ENCODE measurements around the gene ELF5.

The ELF5 gene

GRCh38 chr11:34522188-34522587 is 8.6 kb upstream of the ELF5 start:
- no peak for DNase-seq (ENCODE audit: low read depth)

DNA sequence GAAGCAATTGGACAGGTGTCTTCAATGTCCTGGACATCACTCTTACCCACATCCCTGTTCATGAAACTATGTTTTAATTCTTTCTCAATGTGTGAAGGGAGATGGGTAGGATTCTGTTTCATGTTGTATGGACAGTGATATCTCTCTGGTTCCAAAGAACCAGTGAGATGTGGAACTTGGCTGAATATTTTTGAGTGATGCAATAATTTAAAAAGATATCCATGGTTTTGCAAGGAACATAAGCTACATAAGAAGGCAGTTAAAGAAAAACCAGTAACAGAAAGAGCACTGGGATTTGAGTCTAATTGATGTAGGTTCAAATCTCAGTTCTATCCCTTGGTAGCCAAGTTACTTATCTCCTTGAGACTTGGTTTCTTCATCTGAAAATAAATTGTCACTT is 7.7 kb upstream of the ELF5 start:
- DNase-seq (ENCODE audit: low read depth) = no peak

DNA sequence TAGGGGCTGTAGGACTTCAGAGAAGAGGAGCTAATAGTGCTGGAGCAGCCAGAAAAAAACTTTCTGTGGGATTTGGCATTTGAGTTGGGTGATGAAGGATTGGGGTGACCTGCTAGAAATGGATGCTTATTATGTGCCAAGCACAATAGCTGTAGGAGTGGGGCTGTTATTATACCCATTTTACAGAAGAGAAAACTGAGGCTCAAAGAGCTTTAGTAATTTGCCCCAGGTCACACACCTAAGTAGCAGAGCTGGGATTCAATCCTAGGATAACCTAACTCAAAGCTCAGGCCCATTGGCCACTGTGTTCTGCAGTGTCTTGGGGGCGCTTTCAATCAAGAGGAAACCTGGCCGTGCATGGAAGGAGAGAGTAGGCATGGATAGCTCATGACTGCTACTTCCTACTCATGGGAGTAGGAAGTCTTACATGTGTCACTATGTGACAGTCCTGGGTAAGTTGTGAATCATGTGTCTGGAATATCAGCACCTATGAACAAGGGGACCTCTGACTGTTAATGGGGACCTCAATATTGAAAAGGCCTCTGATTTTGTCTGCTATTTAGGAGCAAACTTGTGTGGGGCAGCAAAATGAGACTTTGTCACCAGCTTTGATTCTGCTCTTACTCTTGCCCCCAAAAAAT is 6.1 kb upstream of the ELF5 start:
- DNase-seq (ENCODE audit: low read depth) = no peak

DNA sequence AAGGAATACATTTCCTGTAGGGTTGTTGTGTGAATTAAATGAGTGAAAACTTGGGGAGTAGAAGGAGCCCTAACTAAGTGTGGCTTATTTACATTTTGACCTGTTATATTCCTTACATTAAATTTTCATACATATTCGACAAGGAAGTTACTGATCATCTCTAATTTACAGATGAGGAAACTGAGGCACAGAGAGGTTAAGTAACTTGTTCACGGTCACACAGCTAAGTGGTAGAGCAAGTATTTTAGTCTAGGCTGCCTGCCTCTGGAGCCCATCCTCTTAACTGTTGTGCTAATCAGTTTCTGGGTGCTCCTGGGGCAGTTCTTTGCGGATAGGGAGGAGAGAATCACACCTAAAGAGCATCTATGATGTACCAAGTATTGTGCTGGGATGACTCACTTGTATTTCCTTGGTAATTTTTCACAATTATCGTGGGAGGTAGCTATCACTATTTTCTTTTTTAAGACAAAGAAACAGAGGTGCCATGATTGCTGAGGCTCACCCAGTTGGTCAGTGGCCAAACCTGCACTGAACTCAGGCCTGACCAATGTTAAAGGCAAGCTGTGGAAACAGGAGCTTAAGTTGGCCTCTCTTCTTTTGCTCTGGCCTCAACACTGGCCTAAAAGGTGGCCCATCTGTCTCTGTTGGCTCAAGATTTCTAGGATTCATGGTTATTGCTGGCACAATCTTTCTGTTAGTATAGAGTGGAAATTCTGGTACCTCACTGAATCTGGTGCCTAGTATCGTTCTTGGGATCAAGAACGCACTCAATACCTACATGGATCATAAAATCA is 2.9 kb upstream of the ELF5 start:
- DNase-seq (ENCODE audit: low read depth) = no peak

- no peak for DNase-seq (ENCODE audit: low read depth)
Measured at GRCh38 chr11:34514597-34514996, 1.0 kb upstream of the ELF5 start.

DNA sequence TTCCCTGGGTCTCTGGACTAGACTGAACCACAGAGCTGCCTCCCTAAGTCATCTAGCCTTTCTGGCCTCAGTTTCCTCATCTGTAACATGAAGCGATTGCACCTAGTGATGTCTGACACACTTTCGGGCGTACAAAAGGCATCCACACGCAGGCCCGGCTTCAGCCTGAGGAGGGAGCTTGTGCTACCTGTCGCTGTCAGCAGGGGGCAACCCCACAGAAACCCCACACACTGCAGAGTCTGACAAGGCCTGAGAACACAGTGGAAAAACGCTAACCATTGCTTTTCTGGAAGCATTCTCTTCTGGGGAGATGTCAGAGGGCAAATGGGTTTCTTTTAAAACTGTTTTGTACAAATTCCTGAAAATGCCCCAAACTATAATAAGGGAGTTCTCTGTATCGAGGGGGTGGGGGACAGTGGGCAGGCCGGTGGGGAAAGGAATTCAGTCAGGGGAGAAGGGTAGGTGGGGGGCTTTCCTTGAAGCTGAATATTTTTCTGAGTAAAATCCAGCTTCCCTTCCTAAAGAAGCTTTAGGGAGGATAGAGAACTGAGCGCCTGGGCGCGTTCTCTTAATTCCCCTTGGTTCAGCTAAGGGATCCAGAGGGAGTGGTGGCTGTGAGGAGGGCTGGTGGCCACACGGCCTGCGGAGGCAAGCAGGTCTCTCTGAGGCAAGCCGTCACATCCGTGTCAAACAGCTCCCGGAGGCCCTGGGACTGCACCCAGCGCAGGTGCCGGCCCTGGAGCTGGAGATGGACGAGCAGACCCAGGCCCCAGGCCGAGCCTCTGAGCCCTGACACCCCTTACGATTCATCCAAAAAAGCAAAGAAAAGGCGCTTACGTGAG is 533 bp downstream of the ELF5 start:
- no peak for DNase-seq (ENCODE audit: low read depth)

- no peak for DNase-seq (ENCODE audit: low read depth)
Measured at GRCh38 chr11:34510673-34511072, 2.9 kb downstream of the ELF5 start.

DNA sequence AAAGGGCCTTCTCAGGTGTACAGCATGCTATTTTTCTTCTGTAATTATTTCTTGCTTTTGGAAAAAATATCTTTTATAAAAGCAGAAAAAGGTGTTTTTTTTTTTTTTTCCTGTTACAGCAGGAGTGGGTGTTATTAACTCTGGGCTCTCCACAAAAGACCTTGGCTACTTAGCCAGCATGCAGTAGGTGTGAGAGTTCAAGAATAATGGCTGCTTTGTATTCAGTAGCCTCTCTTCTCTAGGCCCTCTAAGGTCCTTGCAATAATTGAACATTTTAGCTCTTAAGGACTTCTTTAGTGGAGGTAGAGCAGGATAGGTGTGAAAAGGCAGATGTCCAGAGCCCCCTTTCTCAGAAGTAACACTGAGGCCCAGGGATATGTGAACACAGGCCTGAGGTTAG is 3.4 kb downstream of the ELF5 start:
- no peak for DNase-seq (ENCODE audit: low read depth)

- DNase-seq (ENCODE audit: low read depth) = no peak
Measured at GRCh38 chr11:34509336-34509876, 4.2 kb downstream of the ELF5 start.

DNA sequence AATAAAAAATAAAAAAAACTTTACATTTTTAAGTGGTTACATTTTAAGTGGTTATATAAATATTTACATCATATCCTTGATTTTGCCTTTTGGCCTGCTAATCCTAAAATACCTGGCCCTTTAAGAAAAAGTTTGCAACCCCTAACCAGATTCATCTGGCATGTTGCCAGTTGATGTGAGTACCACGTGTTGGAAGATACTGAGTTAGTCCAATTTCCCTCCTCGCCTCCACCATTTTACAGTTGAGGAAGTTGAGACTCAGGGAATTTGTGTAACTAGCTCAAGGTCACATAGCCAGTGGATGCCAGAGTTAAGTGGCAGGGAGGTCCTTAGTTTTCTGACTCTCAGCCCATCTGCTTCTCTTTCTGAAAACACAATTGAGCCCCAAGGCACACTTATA is 5.1 kb downstream of the ELF5 start:
- no peak for DNase-seq (ENCODE audit: low read depth)

DNA sequence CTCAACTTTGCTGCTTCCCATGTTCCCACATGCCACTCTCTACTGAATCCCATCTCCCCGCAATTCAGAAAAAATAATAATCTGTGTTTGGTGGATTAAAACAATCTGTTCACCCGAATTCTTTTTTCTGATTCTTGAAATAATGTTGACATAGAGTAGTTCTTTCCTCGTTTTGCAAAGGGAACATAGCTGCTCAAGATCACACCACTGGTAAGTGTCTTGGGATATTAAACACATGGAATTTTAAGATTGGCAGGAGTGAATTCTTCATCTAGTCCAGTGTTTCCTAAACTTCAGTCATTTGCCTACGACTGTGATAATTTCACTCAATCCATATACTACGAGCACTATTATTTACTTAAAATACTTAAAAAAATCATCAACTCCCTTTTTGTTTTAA is 6.0 kb downstream of the ELF5 start:
- no peak for DNase-seq (ENCODE audit: low read depth)

DNA sequence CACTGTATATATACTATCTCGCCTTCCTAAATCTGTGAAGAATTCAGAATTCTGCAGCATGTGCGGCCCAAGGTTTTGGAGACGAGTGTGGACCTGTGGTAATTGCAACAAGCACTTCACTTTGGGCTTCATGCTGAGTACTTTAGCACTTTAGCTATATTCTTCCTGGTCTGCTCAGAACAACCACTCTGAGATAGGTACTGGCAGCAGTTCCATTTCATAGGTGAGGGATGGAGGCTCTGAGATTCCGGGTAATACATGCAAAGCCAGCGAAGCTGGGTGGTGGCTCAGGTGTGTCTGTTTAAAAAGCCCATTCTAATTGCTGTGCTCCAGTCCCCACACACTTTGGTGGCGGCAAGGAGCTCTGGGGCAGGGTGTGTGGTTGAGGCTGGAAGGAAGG is 6.4 kb downstream of the ELF5 start:
- DNase-seq (ENCODE audit: low read depth) = no peak

GRCh38 chr11:34505874-34506273 is 7.7 kb downstream of the ELF5 start:
- DNase-seq (ENCODE audit: low read depth) = no peak

GRCh38 chr11:34502949-34503348 is 10.6 kb downstream of the ELF5 start:
- DNase-seq (ENCODE audit: low read depth) = no peak

DNA sequence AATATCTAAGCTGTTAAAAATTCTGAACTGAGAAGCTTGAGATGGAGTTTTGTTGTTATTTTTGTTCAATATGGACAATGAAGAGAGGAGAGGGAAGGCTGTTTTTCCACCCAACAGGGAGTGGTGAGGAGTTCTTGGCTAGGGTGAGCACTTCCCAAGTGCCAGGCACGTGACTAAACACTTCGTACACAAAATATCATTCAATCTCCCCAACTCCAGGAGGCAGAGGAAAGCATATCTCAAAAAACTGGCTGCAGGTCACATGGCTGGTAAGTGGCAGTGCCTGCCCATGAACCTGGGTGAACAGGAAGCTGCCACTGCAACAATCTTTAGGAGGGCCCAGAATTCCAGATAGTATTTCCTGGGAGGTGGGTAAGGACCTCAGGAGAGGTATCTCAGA is 11.6 kb downstream of the ELF5 start:
- no peak for DNase-seq (ENCODE audit: low read depth)

GRCh38 chr11:34501500-34501899 is 12.1 kb downstream of the ELF5 start:
- peak; percentile 67 for DNase-seq (ENCODE audit: low read depth)

GRCh38 chr11:34499719-34500500 is 13.7 kb downstream of the ELF5 start:
- DNase-seq (ENCODE audit: low read depth) = no peak

DNA sequence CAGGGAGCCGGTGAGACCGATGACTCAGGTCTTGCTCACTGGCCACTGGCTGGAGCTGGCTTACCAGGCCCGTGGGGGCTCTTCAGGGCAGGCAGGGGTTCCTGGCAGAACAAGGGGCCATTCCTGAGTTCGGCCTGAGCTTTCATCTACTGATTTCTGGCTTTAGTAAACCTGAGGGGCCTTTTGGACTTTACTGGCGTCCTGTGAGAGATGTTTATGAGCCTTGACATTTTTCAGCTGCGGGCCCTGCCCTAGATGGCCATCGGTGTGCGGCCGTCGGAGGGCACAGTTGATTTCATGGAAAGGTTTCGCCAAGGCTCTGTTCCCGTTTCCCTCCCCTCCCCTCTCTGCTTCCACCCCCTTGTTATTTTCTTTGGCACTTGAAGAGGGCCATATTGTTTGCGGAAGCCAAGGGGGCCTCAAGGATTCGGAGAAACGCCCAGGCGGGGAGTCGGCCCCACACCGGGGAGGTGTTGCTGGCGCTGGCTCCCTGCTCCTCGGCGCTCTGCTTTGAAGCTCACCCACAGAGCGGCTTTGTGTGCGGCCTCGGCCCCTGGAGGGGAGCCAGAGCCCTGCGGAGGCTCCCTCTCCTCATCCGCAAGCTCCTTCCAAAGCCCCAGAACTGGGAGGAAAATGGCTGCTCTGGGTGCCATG is 17.7 kb downstream of the ELF5 start:
- no peak for DNase-seq (ENCODE audit: low read depth)

DNA sequence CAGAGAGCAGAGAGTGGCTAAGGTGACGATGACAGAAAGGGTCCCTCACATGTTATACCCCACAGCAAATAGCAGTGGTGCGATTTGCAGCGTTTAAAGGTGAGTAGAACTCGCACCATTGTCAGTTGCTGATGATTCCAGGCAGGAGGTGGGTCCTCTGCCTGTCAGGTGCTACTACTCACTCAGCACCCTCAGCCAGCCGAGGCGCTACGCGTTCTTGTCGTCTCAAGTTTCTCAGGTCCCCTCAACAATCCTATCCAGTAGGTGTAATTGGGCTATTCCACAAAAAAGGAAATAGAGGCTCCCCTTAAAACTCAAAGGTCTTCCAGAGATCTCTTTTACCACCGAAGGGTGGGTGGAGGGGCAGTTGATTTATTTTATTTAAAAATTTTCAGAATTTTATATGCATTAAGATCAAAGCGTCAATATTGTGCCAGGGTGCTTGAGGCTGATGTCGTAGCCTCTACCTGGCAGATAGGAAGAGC is 18.3 kb downstream of the ELF5 start:
- DNase-seq (ENCODE audit: low read depth) = no peak

DNA sequence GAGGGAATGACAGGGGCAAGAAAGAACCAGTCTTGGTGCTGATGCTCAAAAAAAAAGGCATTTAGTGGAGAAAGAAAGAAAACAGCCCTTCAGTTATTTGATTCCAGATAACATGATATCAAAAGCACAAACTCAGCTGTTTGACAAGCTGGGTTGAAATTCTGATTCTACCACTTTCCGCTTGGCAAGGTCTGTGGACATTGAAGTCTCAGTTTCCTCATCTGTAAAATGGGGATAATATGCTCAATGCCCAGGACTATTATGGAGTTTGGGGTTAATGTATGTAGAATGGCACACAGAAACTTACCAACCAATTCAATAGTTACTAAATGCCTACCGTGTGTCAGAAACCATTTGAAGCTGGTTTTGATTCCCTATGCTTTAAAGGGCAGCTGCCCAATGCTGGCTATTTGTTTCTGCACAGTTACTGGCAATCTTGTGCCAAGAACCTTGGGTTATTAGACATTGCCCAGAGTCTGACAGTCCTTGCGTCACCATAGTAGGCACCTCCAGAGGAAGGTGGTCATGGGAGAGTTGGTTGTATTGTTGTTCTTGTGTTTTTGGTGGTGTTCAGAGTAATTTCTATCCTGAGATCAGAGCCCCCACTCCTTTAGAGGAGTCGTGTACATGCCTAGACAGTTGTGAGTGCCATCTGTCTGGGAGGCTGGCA is 19.5 kb downstream of the ELF5 start:
- DNase-seq (ENCODE audit: low read depth) = no peak

GRCh38 chr11:34493468-34493867 is 20.1 kb downstream of the ELF5 start:
- no peak for DNase-seq (ENCODE audit: low read depth)
